ENCODE results near the gene PAM.

GRCh38 chr5:102781359-102781758 is 26.3 kb downstream of the PAM start:
- TF ChIP-seq CTCF (conservative IDR thresholded peaks at IDR 0.05; ENCODE audit: low read depth, low read length) = no peak
- TF ChIP-seq EZH2phosphoT487 (IDR thresholded peaks at IDR 0.05; ENCODE audit: borderline replicate concordance, low read length) = no peak
- no peak for TF ChIP-seq EZH2 (IDR thresholded peaks at IDR 0.05; ENCODE audit: low read length, unreplicated experiment)

Data from PC-3 (cell line).